Activated T-cell treated with anti-CD3 and anti-CD28 coated beads, Interleukin-2, amount 50 U/mL, for 1 hour (primary cell): ENCODE results near the gene C1QC.
"Not testable (repeated sequence)": the region's sequence is repeated elsewhere in the genome, so short reads cannot be mapped to it uniquely, and the experiment has no call there.

Source experiments
- DNase-seq: peaks from one replicate; pipeline ENCODE4 v3.0.0-alpha.2; 2020

The C1QC gene

DNA sequence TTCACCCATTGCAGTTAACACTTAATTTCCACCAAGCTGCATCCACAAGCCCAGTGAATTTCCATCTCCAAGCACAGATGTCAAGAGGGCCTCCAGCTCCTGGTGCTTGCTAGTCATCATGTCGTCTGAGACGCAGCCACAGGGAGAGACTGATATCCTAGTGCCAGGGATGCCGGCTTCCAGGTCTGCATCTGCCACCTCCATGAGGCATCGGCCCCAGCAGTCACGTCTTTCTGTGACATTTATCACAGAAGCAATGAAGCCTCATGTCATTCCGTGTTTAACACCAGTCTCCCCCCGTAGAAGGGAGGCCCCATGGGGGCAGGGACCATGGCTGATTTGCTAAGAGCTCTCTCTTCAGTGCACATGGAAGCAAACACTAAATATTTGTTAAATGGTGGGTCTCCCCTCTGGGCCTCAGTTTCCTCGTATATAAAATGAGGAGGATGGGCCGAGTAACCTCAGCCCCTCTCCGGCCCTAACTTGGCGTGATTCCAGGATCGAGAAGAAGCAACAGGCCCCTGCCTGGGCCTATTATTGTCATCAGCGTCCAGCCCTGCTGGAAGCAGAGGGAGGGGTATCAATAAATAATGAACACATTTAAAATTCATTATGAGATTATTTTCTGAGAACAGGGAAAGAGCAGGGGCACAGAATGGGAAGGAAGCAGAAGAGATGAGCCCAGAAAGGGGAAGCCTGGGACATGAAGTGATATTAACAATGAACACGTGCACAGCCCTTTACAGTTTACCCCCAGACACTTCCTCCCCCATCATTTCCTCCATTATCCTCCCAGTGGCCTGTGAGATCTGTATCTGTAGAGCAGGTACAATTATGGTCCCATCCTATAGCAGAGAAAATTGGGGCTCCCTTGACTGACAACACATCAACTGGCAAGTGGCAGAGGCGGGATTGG is 8.8 kb downstream of the C1QC start:
- no peak for DNase-seq

DNA sequence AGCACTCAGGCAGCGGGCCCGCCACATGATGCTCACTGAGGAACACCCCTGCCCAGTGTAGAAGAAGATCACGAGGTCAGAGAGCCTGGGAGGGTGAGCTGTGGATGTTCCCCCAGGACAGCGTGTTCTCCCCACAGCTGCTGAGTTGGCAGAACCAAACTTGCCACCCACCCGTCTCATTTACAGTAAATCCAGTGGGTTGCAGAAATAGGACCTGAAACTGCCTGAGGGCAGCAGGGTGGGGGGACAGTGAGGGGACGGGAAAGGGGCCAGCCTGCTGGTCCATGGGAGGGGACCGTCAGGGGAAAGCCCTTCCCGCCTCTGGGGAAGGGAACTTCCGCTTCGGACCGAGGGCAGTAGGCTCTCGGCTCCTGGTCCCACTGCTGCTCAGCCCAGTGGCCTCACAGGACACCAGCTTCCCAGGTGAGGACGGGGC is 9.5 kb downstream of the C1QC start, which contains the start of gene C1QB:
C1QB (plus strand) TSS at position 356 of the 436 bp plus-strand sequence. CDS start 6,227 bp downstream, outside the sequence.
- no peak for DNase-seq

DNA sequence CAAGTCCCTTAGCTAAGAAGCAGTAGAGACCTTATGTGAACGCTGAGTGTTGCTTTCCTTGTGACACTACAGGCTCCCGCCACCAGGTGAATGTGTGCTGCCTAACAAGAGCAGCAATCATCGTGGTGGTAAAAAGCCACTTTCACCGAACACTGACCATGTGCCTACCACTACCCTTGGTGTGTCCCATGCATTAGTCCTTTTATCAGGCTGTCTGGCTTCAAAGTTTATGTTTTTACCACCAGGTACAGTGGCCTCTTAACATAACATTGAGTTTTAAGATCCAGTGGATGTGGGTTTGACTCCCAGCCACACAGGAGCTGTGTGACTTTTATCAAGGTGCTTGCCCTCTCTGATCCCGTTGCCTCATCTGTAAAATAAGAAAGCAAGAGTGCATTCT is 11.3 kb downstream of the C1QC start:
- no peak for DNase-seq

DNA sequence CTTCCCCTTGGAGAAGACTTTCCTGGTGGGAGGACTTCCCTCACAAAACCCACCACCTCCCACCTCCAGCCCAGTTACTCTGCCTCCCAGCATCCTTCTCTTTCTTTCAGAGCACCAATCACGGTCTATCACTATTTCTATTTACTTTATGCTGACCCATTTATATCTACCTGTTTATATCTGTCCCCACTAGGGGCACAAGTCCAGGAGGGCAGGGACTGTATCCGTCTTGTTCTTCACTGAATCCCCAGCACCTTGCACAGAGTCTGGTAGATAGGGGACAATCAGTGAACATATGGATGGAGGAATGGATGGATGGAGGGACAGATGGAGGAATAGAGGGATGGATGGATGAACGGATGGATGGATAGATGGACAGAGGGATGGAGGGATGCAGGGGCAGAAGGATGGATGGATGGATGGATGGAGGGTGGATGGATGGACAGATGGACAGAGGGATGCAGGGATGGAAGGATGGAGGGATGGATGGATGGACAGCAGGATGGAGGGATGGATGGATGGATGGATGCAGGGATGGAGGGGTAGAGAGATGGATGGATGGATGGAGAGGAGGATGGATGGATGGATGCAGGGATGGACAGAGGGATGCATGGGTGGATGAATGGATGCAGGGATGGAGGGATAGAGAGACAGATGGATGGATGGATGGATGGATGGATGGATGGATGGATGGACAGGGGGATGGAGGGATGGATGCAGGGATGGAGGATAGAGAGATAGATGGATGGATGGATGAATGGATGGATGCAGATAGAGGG is 15.1 kb downstream of the C1QC start:
- no peak for DNase-seq

DNA sequence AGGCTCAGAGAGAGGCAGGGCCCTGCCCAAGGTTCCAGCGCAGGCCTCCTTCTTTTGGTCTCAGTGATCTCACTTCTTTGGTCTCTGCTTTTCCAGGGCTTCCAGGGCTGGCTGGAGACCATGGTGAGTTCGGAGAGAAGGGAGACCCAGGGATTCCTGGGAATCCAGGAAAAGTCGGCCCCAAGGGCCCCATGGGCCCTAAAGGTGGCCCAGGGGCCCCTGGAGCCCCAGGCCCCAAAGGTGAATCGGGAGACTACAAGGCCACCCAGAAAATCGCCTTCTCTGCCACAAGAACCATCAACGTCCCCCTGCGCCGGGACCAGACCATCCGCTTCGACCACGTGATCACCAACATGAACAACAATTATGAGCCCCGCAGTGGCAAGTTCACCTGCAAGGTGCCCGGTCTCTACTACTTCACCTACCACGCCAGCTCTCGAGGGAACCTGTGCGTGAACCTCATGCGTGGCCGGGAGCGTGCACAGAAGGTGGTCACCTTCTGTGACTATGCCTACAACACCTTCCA is 17.3 kb downstream of the C1QC start:
- DNase-seq = no peak

DNA sequence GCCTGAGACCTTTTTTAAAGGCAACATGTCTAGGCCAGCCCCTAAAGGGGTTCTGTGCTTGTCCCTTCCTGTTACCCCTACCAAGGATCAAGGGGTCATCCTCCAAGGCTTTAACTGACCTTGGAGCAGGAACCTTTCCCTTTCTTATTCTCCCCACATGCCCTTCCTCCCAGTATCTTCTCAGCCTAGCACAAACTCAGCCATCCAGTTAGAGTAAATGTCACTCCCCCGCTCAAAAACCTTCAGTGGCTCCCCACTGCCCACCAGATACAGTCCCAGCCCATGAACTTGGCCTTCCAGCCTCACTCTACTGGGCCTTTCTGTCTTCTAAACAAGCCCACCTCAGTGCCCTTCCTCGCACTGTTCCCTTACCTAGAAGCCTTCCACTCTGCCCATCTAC is 18.4 kb downstream of the C1QC start:
- DNase-seq = no peak

DNA sequence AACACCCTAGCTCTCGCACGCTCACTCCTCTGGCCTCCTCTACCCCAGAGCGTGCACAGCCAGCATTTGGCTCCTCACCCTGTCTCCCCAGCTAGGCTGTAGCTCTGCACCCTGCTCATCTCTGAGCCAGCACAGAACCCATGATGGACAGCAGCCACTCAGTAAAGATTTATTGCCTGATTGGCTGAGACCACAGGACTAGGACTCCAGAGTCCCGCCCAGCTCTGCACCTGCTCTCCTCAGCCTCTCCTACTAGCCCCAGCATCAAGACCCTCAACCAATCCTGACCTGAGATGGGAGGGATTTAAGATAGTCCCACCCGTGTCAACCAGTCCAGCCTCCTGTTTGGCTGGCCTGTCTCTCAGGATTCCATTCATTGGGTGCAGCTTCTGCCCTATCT is 18.9 kb downstream of the C1QC start:
- DNase-seq = no peak

DNA sequence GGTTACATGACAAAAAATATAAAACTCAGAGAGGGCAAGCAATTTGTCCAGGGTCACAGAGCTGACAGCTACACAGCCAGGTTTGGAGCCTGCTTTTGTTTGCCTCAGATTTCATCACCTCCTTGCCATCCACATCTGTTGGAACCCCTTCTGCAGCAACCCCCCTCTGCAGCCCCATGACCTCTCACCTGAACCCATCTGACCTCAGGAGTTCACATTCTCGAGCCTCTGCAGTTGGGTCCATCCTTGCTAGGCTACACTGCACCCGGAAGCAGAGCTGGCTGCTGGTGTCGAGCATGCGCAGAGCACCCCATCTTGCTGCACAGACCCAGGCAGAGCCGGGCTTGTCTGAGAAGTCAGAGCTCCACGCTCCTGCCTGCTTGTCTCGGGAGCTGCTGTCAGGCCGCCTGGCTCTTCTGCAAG is 19.6 kb downstream of the C1QC start:
- no peak for DNase-seq

DNA sequence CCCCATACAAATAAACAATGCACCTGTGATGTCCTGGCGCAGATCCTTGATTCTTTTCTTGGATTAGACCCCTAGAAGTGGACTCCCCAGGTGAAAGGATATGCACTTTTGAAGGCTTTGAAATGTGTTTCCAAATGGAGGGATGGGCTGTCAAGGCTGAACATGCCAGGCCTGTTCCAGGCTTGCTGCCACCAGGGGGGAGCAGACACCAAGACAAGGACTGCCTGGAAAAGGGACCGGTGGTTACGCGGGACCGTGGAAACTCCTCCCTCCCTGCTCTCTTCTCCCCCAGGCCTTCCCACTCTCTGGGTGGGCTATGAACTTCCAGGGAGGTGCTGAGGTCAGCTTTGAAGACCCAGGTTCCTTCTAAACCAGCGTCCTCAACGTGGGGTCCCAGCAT is 22.3 kb downstream of the C1QC start:
- DNase-seq = no peak

DNA sequence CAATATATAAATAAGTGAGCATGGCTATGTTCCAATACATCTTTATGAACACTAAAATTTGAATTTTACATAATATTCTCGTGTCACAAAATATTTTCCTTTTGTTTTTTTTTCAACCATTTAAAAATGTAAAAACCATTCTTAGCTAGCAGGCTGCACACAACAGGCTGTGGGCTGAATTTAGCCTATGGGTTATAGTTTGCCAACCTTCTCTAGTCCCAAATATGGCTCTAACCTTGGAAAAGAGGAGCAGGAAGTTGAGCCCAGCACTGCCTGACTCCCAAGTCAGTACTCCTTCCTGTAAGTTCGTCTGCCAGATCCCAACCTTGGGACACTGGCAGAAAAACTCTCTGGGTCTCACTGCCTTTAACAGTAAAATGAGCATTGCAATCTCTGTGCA is 23.0 kb downstream of the C1QC start:
- DNase-seq = no peak

DNA sequence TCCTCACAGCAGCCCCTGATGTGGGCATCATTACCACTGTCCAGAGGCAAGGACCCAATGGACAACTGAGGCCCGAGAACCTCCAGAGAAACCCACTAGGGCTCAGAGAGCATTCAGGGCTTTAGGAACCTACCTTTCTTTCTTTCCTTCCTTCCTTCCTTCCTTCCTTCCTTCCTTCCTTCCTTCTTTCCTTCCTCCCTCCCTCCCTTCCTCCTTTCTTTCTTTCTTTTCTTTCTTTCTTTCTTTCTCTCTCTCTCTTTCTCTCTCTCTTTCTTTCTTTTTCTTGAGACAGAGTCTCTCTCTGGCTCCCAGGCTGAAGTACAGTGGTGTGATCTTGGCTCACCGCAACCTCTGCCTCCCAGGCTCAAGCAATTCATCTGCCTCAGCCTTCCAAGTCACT is 25.4 kb downstream of the C1QC start:
- DNase-seq = not testable (repeated sequence)

DNA sequence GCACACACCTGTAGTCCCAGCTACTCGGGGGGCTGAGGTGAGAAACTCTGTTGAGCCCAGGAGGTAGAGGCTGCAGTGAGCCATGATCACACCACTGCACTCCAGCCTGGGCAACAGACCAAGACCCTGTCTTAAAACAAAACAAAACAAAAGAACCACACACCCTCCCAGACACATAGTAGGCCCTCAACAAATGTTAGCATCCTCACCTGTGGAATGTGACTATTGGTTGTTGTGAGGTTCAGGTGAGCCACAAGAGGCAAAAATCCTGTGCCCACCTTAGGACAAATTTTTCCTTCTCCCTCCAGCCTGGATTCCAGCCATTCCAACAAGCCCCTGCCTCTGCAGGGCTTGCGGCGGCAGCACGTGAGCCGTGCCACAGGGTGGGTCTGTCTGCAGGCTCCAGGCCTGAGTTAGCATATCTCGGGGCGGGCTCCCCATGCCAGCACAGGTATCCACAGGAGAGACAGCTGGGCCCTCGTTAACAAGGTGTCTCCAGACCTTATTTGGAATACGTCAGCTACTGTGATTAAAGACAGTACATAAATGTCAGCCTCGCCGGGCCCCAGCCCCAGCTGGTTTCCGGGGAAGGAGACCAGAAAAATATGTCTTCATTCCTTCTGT is 27.0 kb downstream of the C1QC start:
- no peak for DNase-seq

DNA sequence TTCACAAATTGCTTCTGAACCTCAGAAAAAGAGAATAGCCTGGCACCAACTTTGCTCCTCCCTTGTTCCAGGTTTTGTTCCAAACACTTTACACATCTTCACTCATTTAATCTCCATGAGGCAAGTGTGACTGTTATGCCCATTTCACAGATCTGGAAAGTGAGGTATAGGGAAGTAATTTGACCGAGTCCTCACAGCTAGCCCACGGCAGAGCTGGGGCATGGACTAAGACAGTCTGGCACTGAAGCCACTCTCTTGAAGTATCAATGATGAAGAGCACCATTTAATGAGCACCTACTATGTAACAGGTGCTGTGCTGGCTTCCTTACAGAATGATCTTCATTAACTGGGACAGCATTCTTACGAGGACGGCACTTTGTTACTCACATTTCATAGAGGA is 28.6 kb downstream of the C1QC start:
- no peak for DNase-seq

DNA sequence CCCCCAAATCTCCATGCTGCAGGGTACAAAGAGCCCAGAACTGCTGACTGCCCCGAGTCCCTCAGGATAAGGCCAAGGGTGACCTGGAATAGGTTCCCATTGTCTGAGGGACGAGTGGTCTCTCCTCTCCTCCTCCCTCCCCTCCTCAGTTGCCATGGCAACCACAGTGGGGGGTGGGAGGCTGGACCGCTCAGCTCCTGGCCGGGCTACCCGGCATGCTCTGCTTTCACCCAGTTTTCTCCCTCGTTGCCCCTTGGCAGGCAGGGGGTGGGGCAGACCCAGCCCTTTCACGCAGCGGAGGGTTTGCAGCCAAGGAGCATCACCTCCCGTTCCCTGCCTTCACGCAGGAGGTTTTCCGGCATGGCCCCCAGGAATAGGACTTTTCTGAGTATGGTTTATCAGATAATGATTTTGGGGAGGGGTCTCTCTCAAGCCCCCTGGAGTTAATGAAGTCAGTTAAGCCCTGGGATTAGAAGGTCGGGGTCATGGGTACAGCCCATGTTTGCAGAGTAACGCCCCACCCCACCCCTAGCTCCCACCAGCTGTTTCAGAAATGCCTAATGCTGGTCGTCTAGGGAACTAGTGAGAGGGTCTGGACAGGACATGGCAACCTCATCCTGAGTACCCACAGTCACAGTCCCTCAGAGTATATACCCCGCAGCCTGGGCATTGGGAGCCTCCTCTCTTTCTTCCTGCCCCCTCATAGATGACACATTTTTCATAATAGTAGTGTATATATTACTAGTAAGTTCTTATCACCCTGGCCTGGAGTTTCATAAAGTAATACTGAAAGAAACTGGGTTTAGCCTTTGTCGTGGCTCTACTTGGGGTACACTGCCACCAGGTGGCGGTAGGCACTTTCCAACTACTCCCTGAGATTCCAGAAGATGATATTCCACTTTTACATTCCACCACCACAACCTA is 30.3 kb downstream of the C1QC start:
- no peak for DNase-seq

DNA sequence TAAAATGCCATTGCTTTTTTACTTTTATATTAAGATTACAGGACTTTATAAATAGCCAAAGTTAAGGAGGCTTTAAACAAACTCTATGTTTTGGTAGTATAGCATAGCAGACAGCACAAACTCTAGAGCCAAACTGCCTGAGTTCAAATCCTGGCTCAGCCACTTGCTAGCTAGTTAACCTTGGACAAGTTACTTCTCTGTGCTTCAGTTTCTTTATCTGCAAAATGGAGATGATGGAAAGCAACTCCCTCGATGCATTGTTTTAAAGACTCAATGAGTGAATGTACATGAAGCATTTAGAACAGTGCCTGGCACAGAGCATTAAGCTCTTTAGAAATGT is 30.9 kb downstream of the C1QC start:
- DNase-seq = no peak

DNA sequence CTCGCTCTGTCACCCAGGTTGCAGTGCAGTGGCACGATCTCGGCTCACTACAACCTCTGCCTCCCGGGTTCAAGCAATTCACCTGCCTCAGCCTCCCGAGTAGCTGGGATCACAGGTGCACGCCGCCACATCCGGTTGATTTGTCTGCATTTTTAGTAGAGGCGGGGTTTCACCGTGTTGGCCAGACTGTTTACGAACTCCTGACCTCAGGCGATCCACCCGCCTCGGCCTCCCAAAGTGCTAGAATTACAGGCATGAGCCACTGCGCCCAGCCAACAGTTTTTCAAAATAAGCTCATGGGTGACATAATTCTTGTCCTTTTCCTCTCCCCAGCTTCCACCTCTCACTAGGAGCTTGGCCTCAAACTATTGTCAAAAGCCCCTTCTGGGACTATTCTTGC is 32.7 kb downstream of the C1QC start:
- DNase-seq = not testable (repeated sequence)

DNA sequence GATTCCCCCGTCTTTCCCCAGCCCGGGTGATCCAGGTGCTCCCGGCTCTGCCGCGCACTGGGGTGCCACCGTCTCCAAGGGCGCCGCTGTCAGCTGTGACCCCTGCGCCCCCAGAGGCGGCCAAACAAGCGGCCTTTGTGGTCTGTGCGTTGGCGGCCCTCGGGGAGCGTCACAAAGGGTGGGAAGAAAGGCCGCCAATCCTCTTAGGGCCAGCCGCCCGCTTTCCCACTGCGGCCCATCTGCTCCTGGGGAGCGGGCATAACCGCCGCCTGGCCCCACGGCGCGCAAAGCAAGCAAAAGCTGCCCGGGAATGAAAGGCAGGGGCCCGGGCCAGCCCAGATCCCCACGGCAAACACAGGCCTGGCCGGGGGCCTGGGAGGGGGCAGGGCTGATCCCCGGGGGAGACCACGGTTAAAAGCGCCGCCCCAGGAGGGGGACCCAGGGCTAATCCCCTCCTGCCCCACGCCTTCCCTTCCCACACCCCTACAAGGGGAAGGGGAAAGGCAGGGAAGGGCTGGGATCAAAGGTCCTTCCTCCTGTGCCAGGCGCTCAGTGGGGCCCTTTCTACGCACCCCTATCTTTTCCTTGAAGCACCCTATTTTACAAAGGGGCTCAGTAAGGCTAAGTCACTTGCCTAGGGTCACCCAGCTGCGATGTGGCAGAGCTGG is 33.6 kb downstream of the C1QC start:
- DNase-seq = no peak

DNA sequence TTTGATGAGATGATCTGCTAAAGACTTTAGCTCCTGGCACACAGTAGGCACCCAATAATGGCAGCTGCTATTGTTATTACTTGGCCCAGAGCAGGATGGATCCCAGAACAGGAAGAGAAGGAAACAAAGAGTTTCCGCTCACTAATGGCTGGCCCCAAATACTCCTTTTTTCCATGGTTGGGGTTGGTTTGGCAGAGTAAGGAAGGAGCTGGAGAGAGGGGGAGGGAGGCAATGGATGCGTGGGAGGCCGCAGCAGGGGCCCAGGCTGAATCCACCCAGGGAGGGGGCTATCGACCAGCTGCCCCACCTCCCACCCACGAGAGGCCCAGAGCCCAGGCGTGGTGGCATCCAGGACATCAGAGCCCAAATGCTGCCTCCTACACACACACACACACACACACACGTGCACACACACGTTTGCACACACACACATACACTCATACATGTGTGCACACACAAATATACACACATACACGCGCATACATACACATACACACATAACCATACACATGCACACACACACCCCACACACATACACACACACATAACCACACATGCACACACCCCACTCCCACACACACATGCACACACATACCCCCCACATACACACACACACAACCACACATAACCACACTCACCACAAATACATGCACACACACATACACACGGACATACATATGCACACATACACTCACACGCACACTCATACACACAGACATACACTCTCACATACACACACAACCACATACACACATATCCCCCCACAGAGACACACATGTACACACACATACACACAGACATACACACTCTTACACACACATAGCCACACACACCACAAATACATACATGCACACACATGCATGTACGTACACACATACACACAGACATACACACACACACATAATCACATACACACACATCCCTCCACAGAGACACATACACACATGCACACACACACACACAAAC is 34.8 kb downstream of the C1QC start:
- no peak for DNase-seq

DNA sequence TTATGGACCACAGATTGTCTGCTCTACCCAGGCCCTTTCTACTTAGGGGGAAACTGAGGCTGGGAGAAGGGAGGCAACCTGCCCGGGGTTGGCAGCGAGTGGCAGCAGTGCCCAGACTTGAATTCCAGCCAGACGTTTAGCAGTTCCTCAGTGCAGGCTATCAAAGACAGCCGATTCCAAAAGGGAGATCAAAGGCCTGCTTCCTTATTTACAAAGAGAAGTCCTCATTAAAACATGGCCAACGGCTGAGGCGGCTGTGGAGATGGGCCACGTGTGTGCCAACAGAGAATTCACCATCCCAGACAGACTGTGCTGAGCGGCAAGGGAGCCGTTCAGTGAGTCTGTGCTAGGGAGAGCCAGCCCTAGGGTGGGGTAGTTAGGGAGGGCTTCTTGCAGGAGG is 37.3 kb downstream of the C1QC start:
- no peak for DNase-seq

DNA sequence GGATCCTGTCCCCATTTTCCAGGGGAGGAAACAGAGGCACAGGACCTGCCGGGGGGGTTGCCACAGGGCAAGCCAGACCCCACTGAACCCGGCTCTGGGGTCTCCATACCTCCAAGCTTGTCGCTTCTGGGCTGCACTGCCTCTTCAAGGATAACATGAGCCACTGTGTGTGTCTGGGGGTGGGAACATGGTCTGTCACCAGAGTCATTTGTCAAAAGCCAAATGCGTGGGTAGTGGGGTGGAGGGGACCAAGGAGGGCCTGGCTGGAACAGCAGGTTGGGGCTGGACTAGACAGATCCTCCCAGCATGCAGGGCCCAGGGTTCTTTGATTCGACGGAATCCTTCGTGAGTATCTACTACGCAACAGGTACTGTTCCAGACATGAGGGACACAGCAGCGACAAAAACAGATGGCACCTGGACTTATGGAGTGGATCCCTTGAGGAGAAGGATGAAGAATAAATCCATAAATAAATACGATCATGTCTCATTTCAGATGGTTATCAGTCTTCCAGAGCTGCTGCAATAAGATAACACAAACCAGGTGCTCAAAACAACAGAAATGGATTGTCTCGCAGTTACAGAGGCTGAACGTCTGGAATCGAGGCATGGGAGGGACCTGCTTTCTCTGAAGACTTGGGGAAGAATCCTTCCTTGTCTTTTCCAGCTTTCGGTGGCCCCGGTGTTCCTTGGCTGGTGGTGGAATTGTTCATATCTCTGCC is 38.3 kb downstream of the C1QC start:
- DNase-seq = no peak
